Keratinocyte (primary cell): ENCODE results near the gene DOCK7. TPM values are rescaled to one million over a fixed set of nuclear protein-coding genes. Genes with fewer than 3 reads are reported as not detected.
A peak's percentile ranks its signal among the peaks of the same experiment; 100 is the strongest.

Experiments used
- DNase-seq: peaks from one replicate; pipeline ENCODE4 v3.0.0-alpha.2; 2011; ENCODE audit warnings: low read depth, missing footprints, low spot score
- FAIRE-seq: peaks from 2 replicates; lab custom pipeline; 2011; peaks lifted over from hg19 to GRCh38; lab: Jason Lieb, UNC
- H2AFZ ChIP-seq: 2 replicates; pipeline ENCODE4 v1.6.0; 2012; ENCODE audit warnings: low read length, control low read depth, inconsistent platforms; ENCODE audit not compliant: control insufficient read depth
- H3K27ac ChIP-seq: 2 replicates; pipeline ENCODE4 v1.5.1; 2011; ENCODE audit warnings: low read length; ENCODE audit not compliant: control insufficient read depth, insufficient read depth
- H3K27me3 ChIP-seq: 3 replicates; pipeline ENCODE4 v1.6.0; 2011; ENCODE audit warnings: low read length; ENCODE audit not compliant: control insufficient read depth, insufficient read depth; ENCODE audit errors: extremely low read depth
- H3K36me3 ChIP-seq, 2 experiments: 2 replicates in 1 of 2; 3 replicates in 1 of 2; pipeline ENCODE4 v1.5.1; 2011; ENCODE audit warnings: low read length in 2 of 2, mild to moderate bottlenecking in 1 of 2; ENCODE audit not compliant: control insufficient read depth in 2 of 2, insufficient read depth in 2 of 2; ENCODE audit errors: extremely low read depth in 1 of 2
- H3K4me1 ChIP-seq: 3 replicates; pipeline ENCODE4 v1.5.1; 2011; ENCODE audit warnings: low read length; ENCODE audit not compliant: control insufficient read depth, insufficient read depth; ENCODE audit errors: extremely low read depth
- H3K4me2 ChIP-seq: 3 replicates; pipeline ENCODE4 v1.6.0; 2011; ENCODE audit warnings: low read depth, low read length; ENCODE audit not compliant: control insufficient read depth, insufficient read depth; ENCODE audit errors: extremely low read depth
- H3K4me3 ChIP-seq, 3 experiments: fragments of 200-600 bp in 1 of 3; sonication (generic) in 1 of 3; 2 replicates in 2 of 3; 3 replicates in 1 of 3; pipeline ENCODE4 v1.5.1; 2011 to 2016; ENCODE audit warnings: low read length in 3 of 3, mild to moderate bottlenecking in 3 of 3, control low read depth in 2 of 3, inconsistent platforms in 1 of 3, low read depth in 1 of 3, mixed read lengths in 1 of 3, mixed run types in 1 of 3, moderate library complexity in 1 of 3; ENCODE audit not compliant: control insufficient read depth in 2 of 3, insufficient read depth in 2 of 3; ENCODE audit errors: extremely low read depth in 1 of 3
- H3K79me2 ChIP-seq: 2 replicates; pipeline ENCODE4 v1.6.0; 2012; ENCODE audit warnings: low read length; ENCODE audit not compliant: control insufficient read depth, insufficient read depth
- H3K9ac ChIP-seq: 3 replicates; pipeline ENCODE4 v1.6.0; 2011; ENCODE audit warnings: low read length; ENCODE audit not compliant: control insufficient read depth, insufficient read depth; ENCODE audit errors: extremely low read depth
- H3K9me1 ChIP-seq: 3 replicates; pipeline ENCODE4 v1.6.0; 2011; ENCODE audit warnings: low read length; ENCODE audit not compliant: control insufficient read depth, insufficient read depth; ENCODE audit errors: extremely low read depth
- H3K9me3 ChIP-seq: 2 replicates; pipeline ENCODE4 v1.5.1; 2012; ENCODE audit warnings: low read depth, low read length; ENCODE audit not compliant: control insufficient read depth
- H4K20me1 ChIP-seq: 3 replicates; pipeline ENCODE4 v1.6.0; 2011; ENCODE audit warnings: low read length; ENCODE audit not compliant: control insufficient read depth, insufficient read depth; ENCODE audit errors: extremely low read depth
- EZH2 ChIP-seq: IDR thresholded peaks from one replicate; pipeline ENCODE4 v1.6.1; 2012; ENCODE audit warnings: inconsistent platforms, mild to moderate bottlenecking, low read length, moderate library complexity
- dilution Hi-C: fragments of 300-500 bp; cut with MboI; formaldehyde crosslinking; loops from one replicate; pipeline ENCODE4 v1.7.0; 2020; ENCODE audit warnings: low sequenced_read_pairs; ENCODE audit not compliant: extremely low pct_ligation_motif_present
- polyA plus RNA-seq, 5 experiments: library from polyadenylated mRNA; depleted of rRNA in 3 of 5; stranded (reverse) in 3 of 5; stranded (forward) in 1 of 5; unstranded in 1 of 5; fragments of >200 nt; gene quantifications; 1 replicate in 1 of 5; 2 replicates in 3 of 5; 3 replicates in 1 of 5; pipeline versions ENCODE4 v1.2.1 to v1.2.3, GENCODE V29; 2011 to 2012; ENCODE audit warnings: missing spikeins in 2 of 5, low read depth in 1 of 5, low replicate concordance in 1 of 5
- TF ChIP-seq, protein P1 (sequence below), 3 experiments: IDR thresholded peaks in 1 of 3; conservative IDR thresholded peaks in 1 of 3; optimal IDR thresholded peaks in 1 of 3; 2 replicates in 2 of 3; 3 replicates in 1 of 3; pipeline versions ENCODE3 to v1.5.1; 2011; ENCODE audit warnings: low read length in 3 of 3, mild to moderate bottlenecking in 3 of 3, moderate library complexity in 2 of 3, control low read depth in 1 of 3, inconsistent platforms in 1 of 3; ENCODE audit not compliant: insufficient read depth in 2 of 3; ENCODE audit errors: extremely low read depth in 1 of 3

Gene DOCK7
- polyA plus RNA-seq, 1 donor (not counting 4 experiments of a cell fraction or from before 2014, with no cell fraction given): 66.9 TPM

DNA sequence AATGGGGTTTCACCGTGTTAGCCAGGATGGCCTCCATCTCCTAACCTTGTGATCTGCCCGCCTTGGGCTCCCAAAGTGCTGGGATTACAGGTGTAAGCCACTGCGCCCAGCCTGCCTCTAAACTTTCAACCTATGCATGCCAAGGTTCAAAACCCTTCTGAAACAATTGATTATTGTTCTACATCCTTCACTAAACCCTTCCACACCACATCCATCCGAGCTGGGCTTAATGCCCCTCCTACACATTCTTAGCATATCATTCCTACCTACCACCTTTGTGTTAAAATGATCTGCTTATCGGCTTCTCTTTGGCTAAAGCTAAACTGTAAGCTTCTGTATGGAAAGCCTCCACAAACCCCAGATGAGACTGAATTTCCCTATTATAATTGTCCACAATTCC lies 40.8 kb upstream of the DOCK7 start:
- Histone ChIP-seq H2AFZ (no peak overlapping the region), H4K20me1 (no peaks in the 10 kb centered on the region), H3K4me1 (no peaks in the 10 kb centered on the region), H3K4me2 (no peak overlapping the region), H3K36me3 (no peaks in the 10 kb centered on the region), H3K4me3 (no peak overlapping the region), H3K9me1 (no peaks in the 10 kb centered on the region), H3K9ac (no peak overlapping the region), H3K9me3 (no peaks in the 10 kb centered on the region), H3K79me2 (no peaks in the 10 kb centered on the region), H3K27ac (no peak overlapping the region), H3K27me3 (no peaks in the 10 kb centered on the region)
- no peak for TF ChIP-seq EZH2
- TF ChIP-seq, protein P1, sequence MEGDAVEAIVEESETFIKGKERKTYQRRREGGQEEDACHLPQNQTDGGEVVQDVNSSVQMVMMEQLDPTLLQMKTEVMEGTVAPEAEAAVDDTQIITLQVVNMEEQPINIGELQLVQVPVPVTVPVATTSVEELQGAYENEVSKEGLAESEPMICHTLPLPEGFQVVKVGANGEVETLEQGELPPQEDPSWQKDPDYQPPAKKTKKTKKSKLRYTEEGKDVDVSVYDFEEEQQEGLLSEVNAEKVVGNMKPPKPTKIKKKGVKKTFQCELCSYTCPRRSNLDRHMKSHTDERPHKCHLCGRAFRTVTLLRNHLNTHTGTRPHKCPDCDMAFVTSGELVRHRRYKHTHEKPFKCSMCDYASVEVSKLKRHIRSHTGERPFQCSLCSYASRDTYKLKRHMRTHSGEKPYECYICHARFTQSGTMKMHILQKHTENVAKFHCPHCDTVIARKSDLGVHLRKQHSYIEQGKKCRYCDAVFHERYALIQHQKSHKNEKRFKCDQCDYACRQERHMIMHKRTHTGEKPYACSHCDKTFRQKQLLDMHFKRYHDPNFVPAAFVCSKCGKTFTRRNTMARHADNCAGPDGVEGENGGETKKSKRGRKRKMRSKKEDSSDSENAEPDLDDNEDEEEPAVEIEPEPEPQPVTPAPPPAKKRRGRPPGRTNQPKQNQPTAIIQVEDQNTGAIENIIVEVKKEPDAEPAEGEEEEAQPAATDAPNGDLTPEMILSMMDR (optimal IDR thresholded peaks at IDR 0.05 in 1 of 3, IDR thresholded peaks at IDR 0.05 in 1 of 3, conservative IDR thresholded peaks at IDR 0.05 in 1 of 3; ENCODE audit: extremely low read depth in 1 of 3, insufficient read depth in 2 of 3, low read length in 3 of 3): no peak
- FAIRE-seq: no peak
- no peak for DNase-seq
- dilution Hi-C loops: no loop called here

DNA sequence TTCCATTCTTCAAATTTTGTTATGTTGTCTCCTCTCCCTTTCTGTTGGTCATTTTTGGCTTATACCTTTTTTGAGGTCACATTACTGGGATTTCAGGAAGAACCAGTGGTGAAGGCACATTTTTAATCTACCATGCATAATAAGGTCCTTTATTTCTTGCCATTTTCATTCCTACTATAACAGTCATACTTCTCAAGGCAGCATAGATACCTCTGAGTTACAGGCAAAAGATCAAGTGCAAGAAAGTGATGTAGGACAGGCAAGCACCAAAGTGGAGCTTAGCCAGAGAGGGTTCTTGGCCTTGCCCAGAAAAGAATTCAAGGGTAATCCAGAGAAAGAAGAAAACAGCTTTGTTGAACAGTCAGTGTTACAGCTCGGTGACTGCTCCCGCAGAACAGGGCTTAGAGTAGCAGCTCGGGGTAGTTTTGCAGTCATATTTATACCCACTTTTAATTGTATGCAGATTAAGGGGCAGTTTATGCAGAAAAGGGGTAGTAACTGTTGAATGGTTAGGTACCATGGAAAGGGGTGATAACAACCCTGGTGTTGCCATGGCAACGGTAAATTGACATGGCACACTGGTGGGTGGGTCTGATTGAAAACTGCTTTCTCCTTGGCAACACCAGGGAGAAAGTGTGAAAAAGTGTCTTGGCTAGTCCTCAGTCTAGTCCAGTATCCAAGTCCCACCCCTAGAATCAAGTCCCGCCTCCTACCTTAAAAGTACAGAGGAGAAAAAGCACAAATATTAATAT lies 39.6 kb upstream of the DOCK7 start:
- Histone ChIP-seq H3K4me1 (no peaks in the 10 kb centered on the region), H3K27me3 (no peaks in the 10 kb centered on the region), H3K9me3 (no peaks in the 10 kb centered on the region), H4K20me1 (no peaks in the 10 kb centered on the region), H3K27ac (no peak overlapping the region), H3K4me3 (no peak overlapping the region), H3K4me2 (no peak overlapping the region), H2AFZ (no peak overlapping the region), H3K36me3 (no peaks in the 10 kb centered on the region), H3K9ac (no peak overlapping the region), H3K9me1 (no peaks in the 10 kb centered on the region), H3K79me2 (no peaks in the 10 kb centered on the region)
- TF ChIP-seq EZH2: no peak
- TF ChIP-seq, protein P1 (optimal IDR thresholded peaks at IDR 0.05 in 1 of 3, IDR thresholded peaks at IDR 0.05 in 1 of 3, conservative IDR thresholded peaks at IDR 0.05 in 1 of 3; ENCODE audit: extremely low read depth in 1 of 3, insufficient read depth in 2 of 3, low read length in 3 of 3): no peak
- DNase-seq (no peak), FAIRE-seq (peak; percentile 5)
- dilution Hi-C loops: no loop called here
